ENCODE measurements around the gene PINLYP.

- TF ChIP-seq CTCF (conservative IDR thresholded peaks at IDR 0.05; ENCODE audit: low read depth in 2 of 2) (no peak), JUNB (IDR thresholded peaks at IDR 0.05; ENCODE audit: unreplicated experiment) (no peak), EZH2 (IDR thresholded peaks at IDR 0.05; ENCODE audit: low read depth, unreplicated experiment) (peak; percentile 7), EZH2phosphoT487 (IDR thresholded peaks at IDR 0.05; ENCODE audit: unreplicated experiment) (no peak), ETS1 (IDR thresholded peaks at IDR 0.05) (no peak), POLR2AphosphoS5 (IDR thresholded peaks at IDR 0.05; ENCODE audit: low read depth) (peak; percentile 90)
These were observed 48.4 kb upstream of the PINLYP start, which contains the start of gene ETHE1 for GRCh38 chr19:43526884-43527859.

Data from GM23338 (cell line).